GM12872 (cell line): Measurements from ENCODE around the gene EEF1B2.

Experiments used
- CTCF ChIP-seq: IDR thresholded peaks from 3 replicates; pipeline ENCODE4 v1.5.1; 2011; ENCODE audit warnings: low read depth, mild to moderate bottlenecking, low read length, moderate library complexity; ENCODE audit not compliant: insufficient read depth

The EEF1B2 gene

GRCh38 chr2:206159346-206160124 lies at the start of gene EEF1B2, which contains the start of gene NDUFS1:
Gene EEF1B2, plus strand, starts transcription at chr2:206159895. Its CDS starts 85 bp downstream, at chr2:206159980.
Gene NDUFS1, minus strand, starts transcription at chr2:206159444. Its CDS starts 5,766 bp downstream, at chr2:206153678.
- TF ChIP-seq CTCF: no peak

- TF ChIP-seq CTCF: no peak
Measured at GRCh38 chr2:206112108-206112507, 47.6 kb upstream of the EEF1B2 start.

- TF ChIP-seq CTCF: no peak
Measured at GRCh38 chr2:206112846-206113547, 46.7 kb upstream of the EEF1B2 start.

GRCh38 chr2:206115026-206115578 lies 44.6 kb upstream of the EEF1B2 start:
- no peak for TF ChIP-seq CTCF

GRCh38 chr2:206116278-206116677 lies 43.4 kb upstream of the EEF1B2 start:
- no peak for TF ChIP-seq CTCF

GRCh38 chr2:206125901-206126300 lies 33.8 kb upstream of the EEF1B2 start:
- TF ChIP-seq CTCF: no peak

- TF ChIP-seq CTCF: 0 out of 3 replicates have a peak, but pooled peaks have one; percentile 4
Measured at GRCh38 chr2:206127656-206128055, 32.0 kb upstream of the EEF1B2 start.
